DOHH2 (cell line): ENCODE data around the gene CASZ1.

ENCODE experiments used
- CTCF ChIP-seq: fragments of 200-600 bp; sonication (generic); IDR thresholded peaks from one replicate; pipeline ENCODE4 v1.5.1; 2014; ENCODE audit warnings: antibody characterized with exemption, mild to moderate bottlenecking, low read depth, low read length; ENCODE audit not compliant: poor library complexity, severe bottlenecking
- EZH2phosphoT487 ChIP-seq: fragments of 200-600 bp; sonication (generic); IDR thresholded peaks from 2 replicates; pipeline ENCODE4 v1.6.1; 2017; ENCODE audit warnings: borderline replicate concordance, mild to moderate bottlenecking, antibody characterized with exemption, low read length, moderate library complexity, mixed read lengths

- TF ChIP-seq CTCF, result no peak
- no peak for TF ChIP-seq EZH2phosphoT487
Measured at GRCh38 chr1:10843697-10844096, 47.3 kb upstream of the CASZ1 start.
